HFF-Myc (cell line): ENCODE measurements around the gene SMPDL3A.

Experiments
- DNase-seq: peaks from one replicate; pipeline ENCODE4 v3.0.0-alpha.2; 2011; ENCODE audit warnings: low read depth; ENCODE audit errors: extremely low read depth
- H3K4me3 ChIP-seq: replicated peaks from 2 replicates; pipeline ENCODE4 v1.5.1; 2011; ENCODE audit warnings: low read depth, mild to moderate bottlenecking, control low read depth, low read length
- TF ChIP-seq, protein P1 (sequence below): IDR thresholded peaks from 2 replicates; pipeline ENCODE4 v1.5.1; 2012; ENCODE audit warnings: mild to moderate bottlenecking, low read depth, low read length, control low read depth; ENCODE audit errors: missing control alignments

Gene SMPDL3A

DNA sequence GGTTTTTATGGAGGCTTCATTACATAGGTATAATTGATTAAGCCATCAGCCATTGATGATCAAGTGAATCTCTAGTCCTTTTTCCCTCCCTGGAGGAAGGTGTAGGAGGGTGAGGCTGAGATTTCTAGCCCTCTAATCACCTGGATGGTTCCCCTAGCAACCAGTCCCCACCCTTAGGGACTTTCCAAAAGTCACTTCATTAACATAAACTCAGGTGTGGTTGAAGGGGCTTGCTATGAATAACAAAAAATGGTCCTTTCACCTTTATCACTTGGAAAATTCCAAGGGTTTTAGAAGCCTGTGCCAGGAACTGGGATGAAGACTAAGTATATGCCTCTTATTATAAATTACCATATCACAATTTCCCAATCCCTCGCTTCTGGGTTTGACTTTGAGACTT lies 40.4 kb downstream of the SMPDL3A start:
- TF ChIP-seq, protein P1, sequence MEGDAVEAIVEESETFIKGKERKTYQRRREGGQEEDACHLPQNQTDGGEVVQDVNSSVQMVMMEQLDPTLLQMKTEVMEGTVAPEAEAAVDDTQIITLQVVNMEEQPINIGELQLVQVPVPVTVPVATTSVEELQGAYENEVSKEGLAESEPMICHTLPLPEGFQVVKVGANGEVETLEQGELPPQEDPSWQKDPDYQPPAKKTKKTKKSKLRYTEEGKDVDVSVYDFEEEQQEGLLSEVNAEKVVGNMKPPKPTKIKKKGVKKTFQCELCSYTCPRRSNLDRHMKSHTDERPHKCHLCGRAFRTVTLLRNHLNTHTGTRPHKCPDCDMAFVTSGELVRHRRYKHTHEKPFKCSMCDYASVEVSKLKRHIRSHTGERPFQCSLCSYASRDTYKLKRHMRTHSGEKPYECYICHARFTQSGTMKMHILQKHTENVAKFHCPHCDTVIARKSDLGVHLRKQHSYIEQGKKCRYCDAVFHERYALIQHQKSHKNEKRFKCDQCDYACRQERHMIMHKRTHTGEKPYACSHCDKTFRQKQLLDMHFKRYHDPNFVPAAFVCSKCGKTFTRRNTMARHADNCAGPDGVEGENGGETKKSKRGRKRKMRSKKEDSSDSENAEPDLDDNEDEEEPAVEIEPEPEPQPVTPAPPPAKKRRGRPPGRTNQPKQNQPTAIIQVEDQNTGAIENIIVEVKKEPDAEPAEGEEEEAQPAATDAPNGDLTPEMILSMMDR: no peak
- DNase-seq: no peak
- no peak overlapping the region for H3K4me3 ChIP-seq

DNA sequence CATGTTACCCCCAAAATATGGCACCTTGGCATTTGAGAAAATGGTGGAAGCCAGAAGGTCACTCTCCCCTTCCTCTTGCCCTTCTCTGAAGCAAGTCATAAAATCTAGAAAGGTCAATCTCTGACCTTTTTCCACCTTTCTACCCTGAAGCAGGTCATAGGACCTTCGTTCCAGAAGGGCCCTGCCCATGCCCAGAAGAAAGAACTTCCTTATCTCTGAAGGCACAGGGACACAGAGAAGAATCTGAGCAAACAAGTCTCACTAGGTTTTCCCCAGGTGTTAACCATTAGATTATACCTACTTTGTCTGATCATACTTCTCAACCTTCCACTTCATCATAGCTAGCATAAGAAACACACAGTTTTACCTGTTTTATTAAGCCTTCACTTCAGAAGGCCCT lies 42.5 kb downstream of the SMPDL3A start:
- TF ChIP-seq, protein P1: no peak
- no peak for DNase-seq
- no peak overlapping the region for H3K4me3 ChIP-seq

DNA sequence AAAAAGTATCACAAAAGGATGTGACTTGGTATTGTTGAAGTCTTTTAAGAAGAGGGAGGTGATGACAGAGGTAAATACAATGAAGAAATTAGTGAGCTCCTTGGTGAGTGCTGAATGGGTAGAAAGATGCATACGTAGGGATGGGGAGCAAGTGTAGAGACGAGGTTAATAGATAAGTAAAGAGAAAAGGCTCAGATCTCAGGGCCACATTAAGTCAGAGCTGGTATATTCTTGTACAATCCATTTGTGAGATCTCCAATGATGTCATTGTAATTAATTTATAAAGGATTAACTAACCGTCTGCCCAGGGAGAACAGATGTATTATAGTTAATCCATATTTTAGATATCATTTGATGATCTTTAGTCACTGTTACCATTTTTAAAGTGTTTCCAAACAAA lies 43.4 kb downstream of the SMPDL3A start:
- no peak overlapping the region for H3K4me3 ChIP-seq
- no peak for DNase-seq
- TF ChIP-seq, protein P1: no peak

- TF ChIP-seq, protein P1: no peak
- no peak for DNase-seq
- H3K4me3 ChIP-seq: no peak overlapping the region
Observed at GRCh38 chr6:122833021-122833491, 44.0 kb downstream of the SMPDL3A start.

GRCh38 chr6:122838060-122838780 lies 49.2 kb downstream of the SMPDL3A start:
- DNase-seq: no peak
- TF ChIP-seq, protein P1: no peak

DNA sequence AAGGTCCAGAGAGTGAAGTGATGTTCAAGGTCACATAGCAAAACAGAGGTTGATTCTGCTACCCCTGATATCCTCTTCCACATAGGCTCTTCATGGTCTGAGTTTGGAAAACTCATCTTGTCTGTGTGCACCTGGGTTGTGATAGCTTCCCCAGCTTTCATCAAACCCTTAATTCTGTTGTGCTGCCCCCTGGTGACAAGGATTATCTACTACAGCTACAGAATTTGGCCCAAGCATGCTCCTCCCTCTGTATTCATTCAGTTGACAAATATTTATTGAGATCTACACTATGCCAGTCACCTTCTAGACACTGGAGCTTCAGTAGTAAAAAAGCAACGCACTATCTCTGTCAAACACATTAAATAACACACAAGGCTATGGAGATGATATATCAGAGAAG lies 50.4 kb downstream of the SMPDL3A start:
- peak; percentile 25 for DNase-seq
- no peak overlapping the region for H3K4me3 ChIP-seq
- TF ChIP-seq, protein P1: peak; percentile 59

More at GRCh38 chr6:122838060-122838780, 49.2 kb downstream of the SMPDL3A start:
- no peak overlapping the region for H3K4me3 ChIP-seq
